ENCODE results near the gene CACNA2D3.

Gene CACNA2D3

GRCh38 chr3:54458357-54458756 lies 336.0 kb downstream of the CACNA2D3 start:
- no peak for TF ChIP-seq POLR2AphosphoS5 (IDR thresholded peaks at IDR 0.05; ENCODE audit: low read depth, low read length)
- no peak for TF ChIP-seq REST (IDR thresholded peaks at IDR 0.05; ENCODE audit: insufficient read depth in 1 of 2, low read depth in 2 of 2, low read length in 2 of 2)
- no peak for TF ChIP-seq TAF1 (IDR thresholded peaks at IDR 0.05; ENCODE audit: borderline replicate concordance, insufficient read depth, low read length)
- TF ChIP-seq SIN3A (IDR thresholded peaks at IDR 0.05; ENCODE audit: borderline replicate concordance, insufficient read depth, low read length): no peak
- TF ChIP-seq FOXP2 (optimal IDR thresholded peaks at IDR 0.05; ENCODE audit: borderline replicate concordance, extremely low read depth, extremely low read length, insufficient read depth): no peak

- TF ChIP-seq SIN3A (IDR thresholded peaks at IDR 0.05; ENCODE audit: borderline replicate concordance, insufficient read depth, low read length) (no peak), FOXP2 (optimal IDR thresholded peaks at IDR 0.05; ENCODE audit: borderline replicate concordance, extremely low read depth, extremely low read length, insufficient read depth) (no peak), REST (IDR thresholded peaks at IDR 0.05; ENCODE audit: insufficient read depth in 1 of 2, low read depth in 2 of 2, low read length in 2 of 2) (no peak), POLR2AphosphoS5 (IDR thresholded peaks at IDR 0.05; ENCODE audit: low read depth, low read length) (no peak), TAF1 (IDR thresholded peaks at IDR 0.05; ENCODE audit: borderline replicate concordance, insufficient read depth, low read length) (no peak)
Measured at GRCh38 chr3:54476891-54477290, 354.5 kb downstream of the CACNA2D3 start.

- TF ChIP-seq REST (IDR thresholded peaks at IDR 0.05; ENCODE audit: insufficient read depth in 1 of 2, low read depth in 2 of 2, low read length in 2 of 2) (no peak), POLR2AphosphoS5 (IDR thresholded peaks at IDR 0.05; ENCODE audit: low read depth, low read length) (no peak), TAF1 (IDR thresholded peaks at IDR 0.05; ENCODE audit: borderline replicate concordance, insufficient read depth, low read length) (no peak)
Measured at GRCh38 chr3:54481606-54482365, 359.4 kb downstream of the CACNA2D3 start.

- no peak for TF ChIP-seq SIN3A (IDR thresholded peaks at IDR 0.05; ENCODE audit: borderline replicate concordance, insufficient read depth, low read length)
- no peak for TF ChIP-seq REST (IDR thresholded peaks at IDR 0.05; ENCODE audit: insufficient read depth in 1 of 2, low read depth in 2 of 2, low read length in 2 of 2)
- TF ChIP-seq TAF1 (IDR thresholded peaks at IDR 0.05; ENCODE audit: borderline replicate concordance, insufficient read depth, low read length): no peak
- TF ChIP-seq FOXP2 (optimal IDR thresholded peaks at IDR 0.05; ENCODE audit: borderline replicate concordance, extremely low read depth, extremely low read length, insufficient read depth): no peak
- no peak for TF ChIP-seq POLR2AphosphoS5 (IDR thresholded peaks at IDR 0.05; ENCODE audit: low read depth, low read length)
Measured at GRCh38 chr3:54484334-54484733, 362.0 kb downstream of the CACNA2D3 start.
